Measurements from ENCODE around the gene SRCAP. TPM values are rescaled to one million over a fixed set of nuclear protein-coding genes. Genes with fewer than 3 reads are reported as not detected.

Gene SRCAP
- polyA plus RNA-seq, 1 of the 3 experiments (the other 2 are of a cell fraction): 5.6 TPM

DNA sequence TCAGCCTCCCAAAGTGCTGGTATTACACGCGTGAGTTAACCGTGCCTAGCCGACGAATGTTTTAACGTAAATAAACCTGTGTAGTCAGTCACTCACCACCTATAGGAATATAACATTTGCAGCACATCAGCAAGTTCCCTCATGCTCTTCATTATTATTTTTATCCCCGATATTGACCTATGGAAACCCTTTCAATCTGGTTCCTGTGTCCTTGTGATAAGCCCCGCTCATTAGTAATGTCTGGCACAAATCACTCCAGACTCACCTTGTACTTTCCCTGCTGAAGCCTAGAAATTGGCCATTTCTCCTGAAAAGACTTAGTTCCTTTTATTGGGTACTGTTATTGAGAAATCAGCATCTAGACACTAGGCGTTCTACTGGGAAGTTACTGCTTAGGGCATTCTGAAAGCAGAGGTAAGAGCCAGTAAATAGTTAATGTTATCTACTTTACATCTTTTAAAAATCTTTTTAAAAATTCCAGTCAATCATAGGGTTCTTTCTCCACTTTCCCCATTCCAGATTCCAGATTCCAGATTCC, 47.7 kb downstream of the SRCAP start:
- Histone ChIP-seq H2AFZ (ENCODE audit: low read depth) (no peak overlapping the region), H3K79me2 (ENCODE audit: insufficient read depth) (peaks cover 21% of the 10 kb centered on the region), H3K4me2 (no peak overlapping the region; the same call in 1 of the 2 replicates), H3K9me3 (no peaks in the 10 kb centered on the region), H4K20me1 (ENCODE audit: insufficient read depth) (no peaks in the 10 kb centered on the region), H3K36me3 (replicated peaks in 1 of 2; ENCODE audit: control insufficient read depth in 1 of 2, insufficient read depth in 2 of 2, low read length in 1 of 2) (peaks cover 9 to 28% of the 10 kb centered on the region in 2 experiments), H3F3A (replicated peaks; ENCODE audit: insufficient read depth) (peaks cover 19% of the 10 kb centered on the region), H3K9me2 (no peaks in the 10 kb centered on the region), H3K4me1 (ENCODE audit: control insufficient read depth in 1 of 2, insufficient read depth in 2 of 2, low read depth in 1 of 2, low read length in 1 of 2) (peaks cover 5 to 11% of the 10 kb centered on the region in 2 experiments; a peak in 2 of 4 replicates), H3K27ac (ENCODE audit: low read depth in 2 of 2, low read length in 1 of 2) (peak overlapping the region in 1 of 2 experiments; percentile 83; a peak in 2 of 4 replicates), H3K27me3 (ENCODE audit: insufficient read depth) (no peaks in the 10 kb centered on the region), H3K4me3 (ENCODE audit: low read depth in 2 of 2, low read length in 1 of 2) (no peak overlapping the region), H3K9ac (no peak overlapping the region)
- no peak for DNase-seq
- POLR2A ChIA-PET: interaction anchor here (1.3 kb wide), 1 partner anchor 10 kb away, joined by 3 read pairs; no protein-coding TSS in a partner anchor
- 94% methylated on average over 9 of the region's 9 CpGs for WGBS (ENCODE audit: low lambda C conversion rate)
- CTCF ChIA-PET: no interaction called here
- no peak for TF ChIP-seq POLR2AphosphoS5 (IDR thresholded peaks at IDR 0.05; ENCODE audit: low read depth, low read length)
- no peak for TF ChIP-seq YY1 (IDR thresholded peaks at IDR 0.05; ENCODE audit: low read depth)
- TF ChIP-seq SIN3A (IDR thresholded peaks at IDR 0.05; ENCODE audit: borderline replicate concordance, low read depth, low read length): no peak
- TF ChIP-seq NFIC (IDR thresholded peaks at IDR 0.05; ENCODE audit: borderline replicate concordance): no peak
- no peak for TF ChIP-seq MEF2A (IDR thresholded peaks at IDR 0.05; ENCODE audit: borderline replicate concordance, low read depth)
- TF ChIP-seq, protein P1, sequence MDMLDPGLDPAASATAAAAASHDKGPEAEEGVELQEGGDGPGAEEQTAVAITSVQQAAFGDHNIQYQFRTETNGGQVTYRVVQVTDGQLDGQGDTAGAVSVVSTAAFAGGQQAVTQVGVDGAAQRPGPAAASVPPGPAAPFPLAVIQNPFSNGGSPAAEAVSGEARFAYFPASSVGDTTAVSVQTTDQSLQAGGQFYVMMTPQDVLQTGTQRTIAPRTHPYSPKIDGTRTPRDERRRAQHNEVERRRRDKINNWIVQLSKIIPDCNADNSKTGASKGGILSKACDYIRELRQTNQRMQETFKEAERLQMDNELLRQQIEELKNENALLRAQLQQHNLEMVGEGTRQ (IDR thresholded peaks at IDR 0.05; ENCODE audit: borderline replicate concordance, low read depth, low read length): no peak
- TF ChIP-seq SMC3 (IDR thresholded peaks at IDR 0.05; ENCODE audit: low read depth, low read length): no peak
- no peak for TF ChIP-seq EP300 (IDR thresholded peaks at IDR 0.05; ENCODE audit: borderline replicate concordance in 1 of 2, low read depth in 1 of 2, low read length in 1 of 2)
- TF ChIP-seq, protein P2, sequence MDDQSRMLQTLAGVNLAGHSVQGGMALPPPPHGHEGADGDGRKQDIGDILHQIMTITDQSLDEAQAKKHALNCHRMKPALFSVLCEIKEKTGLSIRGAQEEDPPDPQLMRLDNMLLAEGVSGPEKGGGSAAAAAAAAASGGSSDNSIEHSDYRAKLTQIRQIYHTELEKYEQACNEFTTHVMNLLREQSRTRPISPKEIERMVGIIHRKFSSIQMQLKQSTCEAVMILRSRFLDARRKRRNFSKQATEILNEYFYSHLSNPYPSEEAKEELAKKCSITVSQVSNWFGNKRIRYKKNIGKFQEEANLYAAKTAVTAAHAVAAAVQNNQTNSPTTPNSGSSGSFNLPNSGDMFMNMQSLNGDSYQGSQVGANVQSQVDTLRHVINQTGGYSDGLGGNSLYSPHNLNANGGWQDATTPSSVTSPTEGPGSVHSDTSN (IDR thresholded peaks at IDR 0.05): no peak
- TF ChIP-seq TEAD4 (IDR thresholded peaks at IDR 0.05; ENCODE audit: borderline replicate concordance, insufficient read depth): no peak
- TF ChIP-seq RCOR1 (IDR thresholded peaks at IDR 0.05; ENCODE audit: low read length): no peak
- TF ChIP-seq GABPA (IDR thresholded peaks at IDR 0.05; ENCODE audit: low read depth): no peak
- TF ChIP-seq, protein P3, sequence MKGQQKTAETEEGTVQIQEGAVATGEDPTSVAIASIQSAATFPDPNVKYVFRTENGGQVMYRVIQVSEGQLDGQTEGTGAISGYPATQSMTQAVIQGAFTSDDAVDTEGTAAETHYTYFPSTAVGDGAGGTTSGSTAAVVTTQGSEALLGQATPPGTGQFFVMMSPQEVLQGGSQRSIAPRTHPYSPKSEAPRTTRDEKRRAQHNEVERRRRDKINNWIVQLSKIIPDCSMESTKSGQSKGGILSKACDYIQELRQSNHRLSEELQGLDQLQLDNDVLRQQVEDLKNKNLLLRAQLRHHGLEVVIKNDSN (IDR thresholded peaks at IDR 0.05; ENCODE audit: borderline replicate concordance, low read depth): no peak
- TF ChIP-seq FOXJ3 (CRISPR knock-in tag; IDR thresholded peaks at IDR 0.05): no peak
- TF ChIP-seq RAD21 (IDR thresholded peaks at IDR 0.05; ENCODE audit: low read length): no peak
- TF ChIP-seq, protein P4, sequence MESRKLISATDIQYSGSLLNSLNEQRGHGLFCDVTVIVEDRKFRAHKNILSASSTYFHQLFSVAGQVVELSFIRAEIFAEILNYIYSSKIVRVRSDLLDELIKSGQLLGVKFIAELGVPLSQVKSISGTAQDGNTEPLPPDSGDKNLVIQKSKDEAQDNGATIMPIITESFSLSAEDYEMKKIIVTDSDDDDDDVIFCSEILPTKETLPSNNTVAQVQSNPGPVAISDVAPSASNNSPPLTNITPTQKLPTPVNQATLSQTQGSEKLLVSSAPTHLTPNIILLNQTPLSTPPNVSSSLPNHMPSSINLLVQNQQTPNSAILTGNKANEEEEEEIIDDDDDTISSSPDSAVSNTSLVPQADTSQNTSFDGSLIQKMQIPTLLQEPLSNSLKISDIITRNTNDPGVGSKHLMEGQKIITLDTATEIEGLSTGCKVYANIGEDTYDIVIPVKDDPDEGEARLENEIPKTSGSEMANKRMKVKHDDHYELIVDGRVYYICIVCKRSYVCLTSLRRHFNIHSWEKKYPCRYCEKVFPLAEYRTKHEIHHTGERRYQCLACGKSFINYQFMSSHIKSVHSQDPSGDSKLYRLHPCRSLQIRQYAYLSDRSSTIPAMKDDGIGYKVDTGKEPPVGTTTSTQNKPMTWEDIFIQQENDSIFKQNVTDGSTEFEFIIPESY (IDR thresholded peaks at IDR 0.05; ENCODE audit: borderline replicate concordance, low read depth): no peak
- TF ChIP-seq TAF1 (IDR thresholded peaks at IDR 0.05; ENCODE audit: borderline replicate concordance, low read depth, low read length): no peak
- TF ChIP-seq, protein P5, sequence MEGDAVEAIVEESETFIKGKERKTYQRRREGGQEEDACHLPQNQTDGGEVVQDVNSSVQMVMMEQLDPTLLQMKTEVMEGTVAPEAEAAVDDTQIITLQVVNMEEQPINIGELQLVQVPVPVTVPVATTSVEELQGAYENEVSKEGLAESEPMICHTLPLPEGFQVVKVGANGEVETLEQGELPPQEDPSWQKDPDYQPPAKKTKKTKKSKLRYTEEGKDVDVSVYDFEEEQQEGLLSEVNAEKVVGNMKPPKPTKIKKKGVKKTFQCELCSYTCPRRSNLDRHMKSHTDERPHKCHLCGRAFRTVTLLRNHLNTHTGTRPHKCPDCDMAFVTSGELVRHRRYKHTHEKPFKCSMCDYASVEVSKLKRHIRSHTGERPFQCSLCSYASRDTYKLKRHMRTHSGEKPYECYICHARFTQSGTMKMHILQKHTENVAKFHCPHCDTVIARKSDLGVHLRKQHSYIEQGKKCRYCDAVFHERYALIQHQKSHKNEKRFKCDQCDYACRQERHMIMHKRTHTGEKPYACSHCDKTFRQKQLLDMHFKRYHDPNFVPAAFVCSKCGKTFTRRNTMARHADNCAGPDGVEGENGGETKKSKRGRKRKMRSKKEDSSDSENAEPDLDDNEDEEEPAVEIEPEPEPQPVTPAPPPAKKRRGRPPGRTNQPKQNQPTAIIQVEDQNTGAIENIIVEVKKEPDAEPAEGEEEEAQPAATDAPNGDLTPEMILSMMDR (IDR thresholded peaks at IDR 0.05): no peak
- TF ChIP-seq CHD2 (IDR thresholded peaks at IDR 0.05; ENCODE audit: low read length, partially characterized antibody): no peak
- no peak for TF ChIP-seq RXRA (IDR thresholded peaks at IDR 0.05; ENCODE audit: borderline replicate concordance, low read depth)
